GM23338 (cell line): ENCODE measurements around the gene PARD3. TPM values are rescaled to one million over a fixed set of nuclear protein-coding genes. Genes with fewer than 3 reads are reported as not detected.

Experiments
- ATAC-seq: fragments of 200-7000 bp; cut with Tn5 transposase; 3 replicates; pipeline ENCODE4 v1.9.1; 2020
- DNase-seq: peaks from one replicate; pipeline ENCODE4 v3.0.0-alpha.2; 2015; ENCODE audit warnings: low spot score
- H2AFZ ChIP-seq: fragments of 200-600 bp; sonication (generic); 2 replicates; pipeline ENCODE4 v1.8.0; 2016; ENCODE audit warnings: antibody characterized with exemption, mild to moderate bottlenecking, moderate library complexity
- H3F3A ChIP-seq: fragments of 200-600 bp; sonication (generic); replicated peaks from 2 replicates; pipeline ENCODE4 v1.8.0; 2017; ENCODE audit warnings: antibody characterized with exemption, mixed run types, low read depth
- H3K27ac ChIP-seq: fragments of 200-600 bp; sonication (generic); 2 replicates; pipeline ENCODE4 v1.6.1; 2016; ENCODE audit warnings: low read depth
- H3K27me3 ChIP-seq: fragments of 200-600 bp; sonication (generic); 2 replicates; pipeline ENCODE4 v1.8.0; 2016; ENCODE audit warnings: mild to moderate bottlenecking, mixed run types, moderate library complexity; ENCODE audit not compliant: insufficient read depth
- H3K36me3 ChIP-seq: fragments of 200-600 bp; sonication (generic); 2 replicates; pipeline ENCODE4 v1.8.0; 2016; ENCODE audit warnings: mild to moderate bottlenecking; ENCODE audit not compliant: insufficient read depth
- H3K4me1 ChIP-seq: fragments of 200-600 bp; sonication (generic); 2 replicates; pipeline ENCODE4 v1.8.0; 2016; ENCODE audit warnings: mild to moderate bottlenecking, moderate library complexity; ENCODE audit not compliant: insufficient read depth
- H3K4me2 ChIP-seq: fragments of 200-600 bp; sonication (generic); 2 replicates; pipeline ENCODE4 v1.7.1; 2017; ENCODE audit warnings: mixed run types
- H3K4me3 ChIP-seq: fragments of 200-600 bp; sonication (generic); 2 replicates; pipeline ENCODE4 v1.6.1; 2016; ENCODE audit warnings: mixed run types
- H3K79me2 ChIP-seq: fragments of 200-600 bp; sonication (generic); replicated peaks from 2 replicates; pipeline ENCODE4 v1.8.0; 2017; ENCODE audit warnings: mild to moderate bottlenecking; ENCODE audit not compliant: insufficient read depth
- H3K9me2 ChIP-seq: fragments of 200-600 bp; sonication (generic); 2 replicates; pipeline ENCODE4 v1.8.0; 2017; ENCODE audit not compliant: insufficient read depth
- H4K20me1 ChIP-seq: fragments of 200-600 bp; sonication (generic); replicated peaks from 2 replicates; pipeline ENCODE4 v1.8.0; 2017; ENCODE audit warnings: mild to moderate bottlenecking; ENCODE audit not compliant: insufficient read depth
- H3K27ac Mint-ChIP-seq: 2 replicates; pipeline ENCODE4 v1.8.0; 2020; ENCODE audit warnings: inconsistent platforms, mild to moderate bottlenecking, moderate library complexity, mixed read lengths
- H3K27me3 Mint-ChIP-seq: 3 replicates; pipeline ENCODE4 v1.8.0; 2022; ENCODE audit warnings: low read depth, mild to moderate bottlenecking, moderate library complexity, mixed read lengths, inconsistent platforms; ENCODE audit not compliant: insufficient read depth, poor library complexity
- H3K36me3 Mint-ChIP-seq: 3 replicates; pipeline ENCODE4 v1.8.0; 2021; ENCODE audit warnings: low read depth, mild to moderate bottlenecking, inconsistent platforms, moderate library complexity, mixed read lengths
- H3K4me1 Mint-ChIP-seq: 3 replicates; pipeline ENCODE4 v1.8.0; 2020; ENCODE audit warnings: mild to moderate bottlenecking, inconsistent platforms, mixed read lengths
- H3K4me3 Mint-ChIP-seq: 3 replicates; pipeline ENCODE4 v1.8.0; 2021; ENCODE audit warnings: moderate library complexity, mild to moderate bottlenecking, inconsistent platforms, mixed read lengths
- H3K9me3 Mint-ChIP-seq: 3 replicates; pipeline ENCODE4 v1.8.0; 2020; ENCODE audit warnings: moderate library complexity, mild to moderate bottlenecking, inconsistent platforms, mixed read lengths
- CREB1 ChIP-seq: fragments of 250-450 bp; sonication (Bioruptor Pico); IDR thresholded peaks from 2 replicates; pipeline ENCODE4 v1.5.0; 2020; ENCODE audit warnings: low read depth, mild to moderate bottlenecking, moderate library complexity
- CTCF ChIP-seq, 2 experiments: fragments of 200-600 bp in 1 of 2; sonication (generic) in 1 of 2; conservative IDR thresholded peaks; 2 replicates each; pipeline versions ENCODE4 v1.5.1 to v1.6.1; 2016 to 2017; ENCODE audit warnings: antibody characterized with exemption in 2 of 2, low read depth in 2 of 2, mild to moderate bottlenecking in 2 of 2, moderate library complexity in 1 of 2
- EZH2 ChIP-seq: fragments of 200-600 bp; sonication (generic); IDR thresholded peaks from one replicate; pipeline ENCODE4 v1.8.0; 2017; ENCODE audit warnings: antibody characterized with exemption, mild to moderate bottlenecking, low read depth; ENCODE audit not compliant: unreplicated experiment
- EZH2phosphoT487 ChIP-seq: fragments of 200-600 bp; sonication (generic); IDR thresholded peaks from one replicate; pipeline ENCODE4 v1.8.1; 2018; ENCODE audit warnings: antibody characterized with exemption; ENCODE audit not compliant: unreplicated experiment
- JUNB ChIP-seq: IDR thresholded peaks from one replicate; pipeline ENCODE4 v1.6.1; 2016; ENCODE audit warnings: antibody characterized with exemption; ENCODE audit not compliant: unreplicated experiment
- NANOG ChIP-seq: IDR thresholded peaks from 2 replicates; pipeline ENCODE4 v1.6.1; 2016; ENCODE audit warnings: antibody characterized with exemption, borderline replicate concordance
- POLR2AphosphoS5 ChIP-seq: IDR thresholded peaks from 2 replicates; pipeline ENCODE4 v1.6.1; 2016; ENCODE audit warnings: antibody characterized with exemption, low read depth
- STAT1 ChIP-seq: IDR thresholded peaks from one replicate; pipeline ENCODE4 v1.6.1; 2016; ENCODE audit warnings: antibody characterized with exemption; ENCODE audit not compliant: unreplicated experiment
- ZNF114 ChIP-seq: fragments of 250-450 bp; sonication (Bioruptor Pico); IDR thresholded peaks from 2 replicates; pipeline ENCODE4 v1.5.0; 2020; ENCODE audit warnings: mild to moderate bottlenecking, moderate library complexity
- ZNF331 ChIP-seq: fragments of 250-450 bp; sonication (Bioruptor Pico); IDR thresholded peaks from 2 replicates; pipeline ENCODE4 v1.5.0; 2020; ENCODE audit warnings: low read depth, mild to moderate bottlenecking, moderate library complexity
- ZNF462 ChIP-seq: fragments of 250-450 bp; sonication (Bioruptor Pico); IDR thresholded peaks from 2 replicates; pipeline ENCODE4 v1.5.0; 2020; ENCODE audit warnings: mild to moderate bottlenecking, moderate library complexity
- polyA plus RNA-seq: library from polyadenylated mRNA; unstranded; fragments of >200 nt; fragmentation: Nextera tagmentation; extraction: Ambion mirVana; gene quantifications from 2 replicates; pipeline ENCODE4 v1.2.1, GENCODE V29; 2016
- total RNA-seq: library from RNA; depleted of rRNA; stranded (reverse); fragments of >200 nt; shearing (Covaris generic); gene quantifications from 2 replicates; pipeline ENCODE4 v1.2.3, GENCODE V29; 2014
- TF ChIP-seq, protein P1 (sequence below): IDR thresholded peaks from 2 replicates; pipeline ENCODE4 v1.6.1; 2016; ENCODE audit warnings: antibody characterized with exemption
- TF ChIP-seq, protein P2 (sequence below): IDR thresholded peaks from one replicate; pipeline ENCODE4 v1.6.1; 2018; ENCODE audit warnings: antibody characterized with exemption; ENCODE audit not compliant: unreplicated experiment

The PARD3 gene
- total and polyA plus RNA-seq, 2 experiments from 2014 or later, result 30.2 to 51.4 TPM

GRCh38 chr10:34802692-34803091 is 12.4 kb downstream of the PARD3 start:
- Histone ChIP-seq H3K27ac (0 out of 2 replicates have a peak overlapping the region, but pooled peaks have one; percentile 6), H3K4me1 (peaks cover 14% of the 10 kb centered on the region), H3K4me2 (no peak overlapping the region), H3K27me3 (no peaks in the 10 kb centered on the region), H3K36me3 (no peaks in the 10 kb centered on the region), H4K20me1 (peaks cover 29% of the 10 kb centered on the region), H3K4me3 (no peak overlapping the region), H2AFZ (no peak overlapping the region), H3K9me2 (no peaks in the 10 kb centered on the region), H3F3A (no peaks in the 10 kb centered on the region), H3K79me2 (peaks cover 100% of the 10 kb centered on the region)
- no peak overlapping the region for H3K27ac Mint-ChIP-seq
- peaks cover under 1% of the 10 kb centered on the region; the same call in 1 of the 3 replicates for H3K36me3 Mint-ChIP-seq
- H3K9me3 Mint-ChIP-seq, result no peaks in the 10 kb centered on the region
- ATAC-seq (peak; percentile 82), DNase-seq (no peak)
- TF ChIP-seq, protein P1, sequence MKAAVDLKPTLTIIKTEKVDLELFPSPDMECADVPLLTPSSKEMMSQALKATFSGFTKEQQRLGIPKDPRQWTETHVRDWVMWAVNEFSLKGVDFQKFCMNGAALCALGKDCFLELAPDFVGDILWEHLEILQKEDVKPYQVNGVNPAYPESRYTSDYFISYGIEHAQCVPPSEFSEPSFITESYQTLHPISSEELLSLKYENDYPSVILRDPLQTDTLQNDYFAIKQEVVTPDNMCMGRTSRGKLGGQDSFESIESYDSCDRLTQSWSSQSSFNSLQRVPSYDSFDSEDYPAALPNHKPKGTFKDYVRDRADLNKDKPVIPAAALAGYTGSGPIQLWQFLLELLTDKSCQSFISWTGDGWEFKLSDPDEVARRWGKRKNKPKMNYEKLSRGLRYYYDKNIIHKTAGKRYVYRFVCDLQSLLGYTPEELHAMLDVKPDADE, result no peak
- TF ChIP-seq, protein P2, sequence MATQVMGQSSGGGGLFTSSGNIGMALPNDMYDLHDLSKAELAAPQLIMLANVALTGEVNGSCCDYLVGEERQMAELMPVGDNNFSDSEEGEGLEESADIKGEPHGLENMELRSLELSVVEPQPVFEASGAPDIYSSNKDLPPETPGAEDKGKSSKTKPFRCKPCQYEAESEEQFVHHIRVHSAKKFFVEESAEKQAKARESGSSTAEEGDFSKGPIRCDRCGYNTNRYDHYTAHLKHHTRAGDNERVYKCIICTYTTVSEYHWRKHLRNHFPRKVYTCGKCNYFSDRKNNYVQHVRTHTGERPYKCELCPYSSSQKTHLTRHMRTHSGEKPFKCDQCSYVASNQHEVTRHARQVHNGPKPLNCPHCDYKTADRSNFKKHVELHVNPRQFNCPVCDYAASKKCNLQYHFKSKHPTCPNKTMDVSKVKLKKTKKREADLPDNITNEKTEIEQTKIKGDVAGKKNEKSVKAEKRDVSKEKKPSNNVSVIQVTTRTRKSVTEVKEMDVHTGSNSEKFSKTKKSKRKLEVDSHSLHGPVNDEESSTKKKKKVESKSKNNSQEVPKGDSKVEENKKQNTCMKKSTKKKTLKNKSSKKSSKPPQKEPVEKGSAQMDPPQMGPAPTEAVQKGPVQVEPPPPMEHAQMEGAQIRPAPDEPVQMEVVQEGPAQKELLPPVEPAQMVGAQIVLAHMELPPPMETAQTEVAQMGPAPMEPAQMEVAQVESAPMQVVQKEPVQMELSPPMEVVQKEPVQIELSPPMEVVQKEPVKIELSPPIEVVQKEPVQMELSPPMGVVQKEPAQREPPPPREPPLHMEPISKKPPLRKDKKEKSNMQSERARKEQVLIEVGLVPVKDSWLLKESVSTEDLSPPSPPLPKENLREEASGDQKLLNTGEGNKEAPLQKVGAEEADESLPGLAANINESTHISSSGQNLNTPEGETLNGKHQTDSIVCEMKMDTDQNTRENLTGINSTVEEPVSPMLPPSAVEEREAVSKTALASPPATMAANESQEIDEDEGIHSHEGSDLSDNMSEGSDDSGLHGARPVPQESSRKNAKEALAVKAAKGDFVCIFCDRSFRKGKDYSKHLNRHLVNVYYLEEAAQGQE, result no peak
- no peak for TF ChIP-seq NANOG
- no peak for TF ChIP-seq EZH2
- no peak for TF ChIP-seq STAT1
- TF ChIP-seq ZNF114 (CRISPR knock-in tag), result no peak
- TF ChIP-seq ZNF462, result no peak
- no peak for TF ChIP-seq JUNB
- TF ChIP-seq CREB1 (CRISPR knock-in tag), result no peak
- TF ChIP-seq POLR2AphosphoS5, result no peak
- no peak for TF ChIP-seq EZH2phosphoT487
- no peak for TF ChIP-seq ZNF331 (CRISPR knock-in tag)
- TF ChIP-seq CTCF (conservative IDR thresholded peaks at IDR 0.05; ENCODE audit: low read depth in 2 of 2), result no peak
- H3K4me3 Mint-ChIP-seq, result no peak overlapping the region
- H3K4me1 Mint-ChIP-seq, result peaks cover 25% of the 10 kb centered on the region
- H3K27me3 Mint-ChIP-seq, result peaks cover 5% of the 10 kb centered on the region
